Iris pigment epithelial cell (primary cell): ENCODE measurements around the gene ZACN.
"Not testable (repeated sequence)": the region's sequence is repeated elsewhere in the genome, so short reads cannot be mapped to it uniquely, and the experiment has no call there.

Source experiments
- DNase-seq: peaks from one replicate; pipeline ENCODE4 v3.0.0-alpha.2; 2011; ENCODE audit warnings: low read depth

ZACN gene

GRCh38 chr17:76078860-76079534 is at the start of gene ZACN:
Gene ZACN (plus strand): TSS chr17:76079182. CDS start chr17:76079265, 83 bp downstream.
- no peak for DNase-seq

GRCh38 chr17:76032073-76032779 is 46.8 kb upstream of the ZACN start:
- no peak for DNase-seq

GRCh38 chr17:76032780-76033108 is 46.2 kb upstream of the ZACN start:
- no peak for DNase-seq

- no peak for DNase-seq
Measured at GRCh38 chr17:76033139-76033538, 45.8 kb upstream of the ZACN start.

GRCh38 chr17:76034428-76035350 is 44.3 kb upstream of the ZACN start:
- no peak for DNase-seq

- no peak for DNase-seq
Measured at GRCh38 chr17:76036497-76037261, 42.3 kb upstream of the ZACN start.

- no peak for DNase-seq
Measured at GRCh38 chr17:76038050-76038449, 40.9 kb upstream of the ZACN start.

GRCh38 chr17:76039121-76039520 is 39.9 kb upstream of the ZACN start:
- no peak for DNase-seq

GRCh38 chr17:76040376-76040775 is 38.6 kb upstream of the ZACN start:
- no peak for DNase-seq

GRCh38 chr17:76042868-76043267 is 36.1 kb upstream of the ZACN start:
- not testable (repeated sequence) for DNase-seq

- DNase-seq, result not testable (repeated sequence)
Measured at GRCh38 chr17:76044475-76045007, 34.4 kb upstream of the ZACN start.

GRCh38 chr17:76046064-76046463 is 32.9 kb upstream of the ZACN start:
- DNase-seq, result peak; percentile 52

- peak; percentile 40 for DNase-seq
Measured at GRCh38 chr17:76048025-76048605, 30.9 kb upstream of the ZACN start.

GRCh38 chr17:76048711-76049110 is 30.3 kb upstream of the ZACN start:
- DNase-seq, result peak; percentile 87

GRCh38 chr17:76049239-76049638 is 29.7 kb upstream of the ZACN start:
- no peak for DNase-seq

GRCh38 chr17:76049836-76050537 is 29.0 kb upstream of the ZACN start:
- DNase-seq, result no peak

- peak; percentile 50 for DNase-seq
Measured at GRCh38 chr17:76050538-76051467, 28.2 kb upstream of the ZACN start.

- no peak for DNase-seq
Measured at GRCh38 chr17:76051561-76051960, 27.4 kb upstream of the ZACN start.
